ENCODE data around the gene MNX1. TPM values are rescaled to one million over a fixed set of nuclear protein-coding genes. Genes with fewer than 3 reads are reported as not detected.

MNX1 gene
- total RNA-seq (not detected in 2 replicates), polyA plus RNA-seq (not detected in 2 replicates), polyA minus RNA-seq (not detected in 2 replicates), Bru-seq, nascent RNA (not detected), BruChase-seq, experiment 1, labeled RNA remaining after a 6-hour chase (not detected), BruChase-seq, experiment 2, labeled RNA remaining after a 2-hour chase (not detected)
- polyA plus RNA-seq (2011; cell fraction: cytosol; rRNA removed), result not detected in 2 replicates
- polyA plus RNA-seq (2011; cell fraction: nucleus; rRNA removed), result not detected in 2 replicates
- not detected in 2 replicates for polyA plus RNA-seq (2012)
- 1.2 TPM for polyA minus RNA-seq (2011; cell fraction: cytosol; rRNA and poly(A)+ RNA removed)
- polyA minus RNA-seq (2011; cell fraction: nucleus; rRNA and poly(A)+ RNA removed), result not detected in 2 replicates
- long read RNA-seq, result 0 reads

DNA sequence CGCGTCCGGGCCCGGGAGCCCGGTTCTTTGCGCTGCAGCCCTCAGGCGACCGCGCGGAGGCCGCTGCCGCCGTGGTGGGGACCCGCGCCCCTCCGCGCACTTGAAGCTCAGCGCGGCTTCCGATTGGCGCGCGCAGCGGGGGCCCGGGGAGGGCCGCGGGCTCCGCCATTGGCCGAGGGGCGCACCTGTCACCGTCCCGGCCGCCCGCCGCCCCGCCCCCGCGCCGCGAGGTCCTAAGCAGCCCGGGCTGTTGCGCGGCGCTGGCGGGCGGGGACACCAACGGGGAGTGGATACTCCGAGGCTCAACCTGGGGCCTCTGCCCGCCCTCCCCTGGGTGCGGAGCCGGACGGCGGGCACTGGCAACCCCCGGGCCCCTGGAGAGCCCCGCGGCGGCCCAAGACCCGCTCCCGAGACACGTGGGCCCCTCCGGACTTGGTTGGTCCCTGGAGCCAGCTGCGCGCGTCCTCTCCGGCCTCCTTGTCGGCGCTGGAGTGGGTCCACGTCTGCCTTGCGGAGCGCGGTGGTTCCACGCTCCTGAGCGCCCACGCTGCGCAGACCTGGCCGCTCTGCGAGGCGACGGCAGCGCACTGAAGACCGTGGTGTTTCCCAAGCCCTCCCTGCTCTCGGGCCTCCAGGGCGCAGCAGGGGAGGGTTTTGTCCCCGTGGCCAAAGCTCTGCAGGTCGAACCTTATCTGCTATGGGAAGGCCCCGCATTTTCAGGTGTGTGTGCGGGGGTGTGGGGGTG is at the start of gene MNX1:
MNX1 (minus strand) TSS at position 76 of the 745 bp plus-strand sequence. CDS start 313 bp downstream, outside the sequence.
- FAIRE-seq (no peak), DNase-seq (ENCODE audit: low read depth, low spot score) (no peak)
- peaks cover 79 to 96% of the 10 kb centered on the region in 2 experiments for H3K27me3 ChIP-seq (ENCODE audit: control insufficient read depth in 2 of 2, insufficient read depth in 2 of 2, low read length in 2 of 2)
- ChIA-PET POLR2A (no interaction called here), CTCF (no interaction called here)
- no peaks in the 10 kb centered on the region for H3K36me3 ChIP-seq (ENCODE audit: control insufficient read depth in 2 of 2, extremely low read depth in 1 of 2, insufficient read depth in 2 of 2, low read length in 2 of 2)
- peak within 1 kb of the TSS; percentile 19 for H3K4me2 ChIP-seq (ENCODE audit: insufficient read depth, low read length)
- no peak within 1 kb of the TSS for H3K9ac ChIP-seq (replicated peaks; ENCODE audit: extremely low read depth, insufficient read depth, low read length)
- no peak within 1 kb of the TSS for H3K27ac ChIP-seq (ENCODE audit: insufficient read depth, low read depth, low read length)
- dilution Hi-C loops (cut with MboI; ENCODE audit: extremely low pct_ligation_motif_present, low sequenced_read_pairs) (no loop called here), intact Hi-C loops (cut with micrococcal nuclease) (no loop called here)
- peak within 1 kb of the TSS in 1 of 3 experiments; percentile 2 for H3K4me3 ChIP-seq (replicated peaks in 1 of 3; ENCODE audit: insufficient read depth in 1 of 3, low read depth in 1 of 3, low read length in 3 of 3)
- H3K79me2 ChIP-seq (ENCODE audit: control insufficient read depth, insufficient read depth, low read length), result no peaks in the 10 kb centered on the region
- H2AFZ ChIP-seq (ENCODE audit: low read depth, low read length), result no peak within 1 kb of the TSS
- H3K9me1 ChIP-seq (replicated peaks; ENCODE audit: control insufficient read depth, extremely low read depth, insufficient read depth, low read length), result no peaks in the 10 kb centered on the region
- H3K9me3 ChIP-seq (replicated peaks; ENCODE audit: control insufficient read depth, insufficient read depth, low read length), result no peaks in the 10 kb centered on the region
- no peaks in the 10 kb centered on the region for H3K4me1 ChIP-seq (ENCODE audit: control insufficient read depth, extremely low read depth, insufficient read depth, low read length)
- H4K20me1 ChIP-seq (replicated peaks; ENCODE audit: control insufficient read depth, extremely low read depth, insufficient read depth, low read length), result no peaks in the 10 kb centered on the region
- TF ChIP-seq EZH2 (IDR thresholded peaks at IDR 0.05; ENCODE audit: borderline replicate concordance, low read depth, low read length, severe bottlenecking), result no peak
- no TSS peak for BruUV-seq (replicated peaks)

DNA sequence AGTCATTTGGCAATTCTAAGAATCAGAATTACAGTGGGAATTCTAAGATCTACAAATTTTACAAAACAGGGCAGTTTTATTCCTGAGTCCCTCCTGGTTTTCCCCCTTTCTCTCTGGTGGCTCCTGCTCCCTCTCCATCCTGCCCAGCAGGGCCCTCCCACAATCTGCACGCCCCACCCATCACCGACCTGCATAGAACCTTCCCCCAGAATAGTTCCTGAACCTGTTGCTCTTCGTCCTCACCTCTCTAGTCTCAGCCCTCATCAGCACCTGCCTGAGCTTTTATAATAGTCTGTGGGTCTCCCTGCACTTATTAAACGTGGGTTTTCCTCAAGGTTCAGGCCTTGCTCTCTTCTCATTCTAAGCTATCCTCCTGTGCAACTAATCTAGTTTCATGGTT is 49.1 kb upstream of the MNX1 start:
- intact Hi-C loops (cut with micrococcal nuclease) (no loop called here), dilution Hi-C loops (cut with MboI; ENCODE audit: extremely low pct_ligation_motif_present, low sequenced_read_pairs) (no loop called here)
- ChIA-PET POLR2A (no interaction called here), CTCF (no interaction called here)
- no peak overlapping the region for H3K4me3 ChIP-seq (replicated peaks in 1 of 3; ENCODE audit: insufficient read depth in 1 of 3, low read depth in 1 of 3, low read length in 3 of 3)
- no peak overlapping the region for H2AFZ ChIP-seq (ENCODE audit: low read depth, low read length)
- no peak for DNase-seq (ENCODE audit: low read depth, low spot score)
- no peaks in the 10 kb centered on the region for H3K79me2 ChIP-seq (ENCODE audit: control insufficient read depth, insufficient read depth, low read length)
- no peaks in the 10 kb centered on the region for H3K9me3 ChIP-seq (replicated peaks; ENCODE audit: control insufficient read depth, insufficient read depth, low read length)
- H3K27me3 ChIP-seq (ENCODE audit: control insufficient read depth in 2 of 2, insufficient read depth in 2 of 2, low read length in 2 of 2), result no peaks in the 10 kb centered on the region
- H3K36me3 ChIP-seq (ENCODE audit: control insufficient read depth in 2 of 2, extremely low read depth in 1 of 2, insufficient read depth in 2 of 2, low read length in 2 of 2), result no peaks in the 10 kb centered on the region
- H3K4me2 ChIP-seq (ENCODE audit: insufficient read depth, low read length), result no peak overlapping the region
- H3K9me1 ChIP-seq (replicated peaks; ENCODE audit: control insufficient read depth, extremely low read depth, insufficient read depth, low read length), result no peaks in the 10 kb centered on the region
- no TSS peak for BruUV-seq (replicated peaks)
- TF ChIP-seq POLR2A (IDR thresholded peaks at IDR 0.05; ENCODE audit: low read depth, low read length) (no peak), GATA2 (IDR thresholded peaks at IDR 0.05; ENCODE audit: insufficient read depth, insufficient read length, low read depth, low read length) (no peak), POLR2AphosphoS5 (IDR thresholded peaks at IDR 0.05; ENCODE audit: insufficient read depth, low read depth, low read length) (no peak), EZH2 (IDR thresholded peaks at IDR 0.05; ENCODE audit: borderline replicate concordance, low read depth, low read length, severe bottlenecking) (no peak), MYC (IDR thresholded peaks at IDR 0.05; ENCODE audit: low read depth, low read length) (no peak)
- TF ChIP-seq, protein P1, sequence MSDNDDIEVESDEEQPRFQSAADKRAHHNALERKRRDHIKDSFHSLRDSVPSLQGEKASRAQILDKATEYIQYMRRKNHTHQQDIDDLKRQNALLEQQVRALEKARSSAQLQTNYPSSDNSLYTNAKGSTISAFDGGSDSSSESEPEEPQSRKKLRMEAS (IDR thresholded peaks at IDR 0.05; ENCODE audit: insufficient read depth, insufficient read length), result no peak
- no peak overlapping the region for H3K9ac ChIP-seq (replicated peaks; ENCODE audit: extremely low read depth, insufficient read depth, low read length)
- no peaks in the 10 kb centered on the region for H3K4me1 ChIP-seq (ENCODE audit: control insufficient read depth, extremely low read depth, insufficient read depth, low read length)
- FAIRE-seq, result no peak
- no peaks in the 10 kb centered on the region for H4K20me1 ChIP-seq (replicated peaks; ENCODE audit: control insufficient read depth, extremely low read depth, insufficient read depth, low read length)
- no peak overlapping the region for H3K27ac ChIP-seq (ENCODE audit: insufficient read depth, low read depth, low read length)

Data from endothelial cell of umbilical vein (primary cell).